ENCODE measurements around the gene NRXN3. TPM values are rescaled to one million over a fixed set of nuclear protein-coding genes. Genes with fewer than 3 reads are reported as not detected.

NRXN3 gene
- total and polyA plus RNA-seq, 2 of the 4 experiments (the other 2 are of a cell fraction): 4.8 to 25.1 TPM

DNA sequence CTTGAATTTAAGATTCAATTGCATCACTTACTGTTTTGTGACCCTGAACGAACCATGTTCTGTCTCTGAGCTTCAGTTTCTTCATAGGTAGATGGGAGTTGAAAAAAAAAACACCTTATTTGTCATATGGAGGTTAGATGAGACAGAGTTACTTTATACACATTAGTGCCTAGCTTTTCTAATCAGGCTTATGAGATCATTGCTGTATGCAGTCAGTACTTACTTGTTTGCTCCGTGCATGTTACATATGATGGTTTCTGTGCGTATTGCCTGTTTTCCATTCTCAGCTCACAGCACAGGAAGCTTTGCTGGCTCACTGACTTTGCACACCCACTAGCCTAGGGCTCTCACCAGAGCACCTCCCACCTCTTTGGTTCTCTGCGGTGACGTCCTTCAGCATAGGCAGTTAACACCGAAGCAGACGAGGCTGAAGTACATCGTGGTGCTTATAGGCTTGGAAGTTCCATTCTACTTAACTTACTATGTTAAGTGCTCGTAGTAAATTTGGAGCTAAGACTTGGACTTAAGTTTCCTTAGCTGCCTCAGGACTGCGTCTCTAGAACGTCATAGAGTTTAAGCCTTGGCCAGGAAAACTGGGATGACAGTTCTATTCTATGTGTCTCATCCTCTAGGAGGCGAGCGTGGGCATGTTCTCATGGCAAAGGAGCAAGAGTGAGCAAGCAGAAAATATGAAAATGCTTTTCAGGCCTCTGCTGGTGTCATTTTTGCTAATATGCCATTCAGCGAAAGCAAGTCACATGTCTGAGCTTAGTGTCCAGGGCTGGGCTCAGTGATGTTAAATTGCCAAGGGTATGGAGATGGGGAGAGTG, 57.3 kb downstream of the NRXN3 start:
- H3K56ac ChIP-seq (ENCODE audit: extremely low read depth, insufficient read depth, low read length): no peak overlapping the region
- in situ Hi-C loops (cut with MboI; ENCODE audit: low sequenced_read_pairs): no loop called here
- H2BK120ac ChIP-seq (ENCODE audit: low read depth, low read length): no peak overlapping the region
- no peaks in the 10 kb centered on the region for H3K4me1 ChIP-seq (ENCODE audit: control insufficient read depth, insufficient read depth, low read length)
- no peak overlapping the region for H2AK9ac ChIP-seq (replicated peaks; ENCODE audit: low read depth, low read length, poor library complexity)
- H2AFZ ChIP-seq (replicated peaks; ENCODE audit: low read length, poor library complexity): no peak overlapping the region
- intact Hi-C loops (cut with micrococcal nuclease): no loop called here
- peaks cover 16% of the 10 kb centered on the region for H3K9me3 ChIP-seq (ENCODE audit: control insufficient read depth, insufficient read depth, low read length)
- H3K79me1 ChIP-seq (ENCODE audit: low read depth in 1 of 2, low read length in 2 of 2): no peaks in the 10 kb centered on the region
- DNase-seq (no peak), ATAC-seq (ENCODE audit: low read depth) (no peak)
- H4K8ac ChIP-seq (ENCODE audit: low read depth in 2 of 2, low read length in 2 of 2): no peak overlapping the region
- TF ChIP-seq CTCF (conservative IDR thresholded peaks at IDR 0.05; ENCODE audit: low read depth, low read length) (no peak), MAFK (IDR thresholded peaks at IDR 0.05; ENCODE audit: low read depth, low read length) (no peak), FOS (IDR thresholded peaks at IDR 0.05; ENCODE audit: low read depth, low read length) (no peak), POLR2A (IDR thresholded peaks at IDR 0.05; ENCODE audit: low read depth, low read length) (no peak), RFX5 (IDR thresholded peaks at IDR 0.05; ENCODE audit: low read depth, low read length) (no peak)
- H3K9me1 ChIP-seq (ENCODE audit: insufficient read depth, low read length): no peaks in the 10 kb centered on the region
- no peak overlapping the region for H3K18ac ChIP-seq (ENCODE audit: low read depth, low read length)
- H4K5ac ChIP-seq (ENCODE audit: low read depth, low read length): no peak overlapping the region
- no TSS peak for BruUV-seq (replicated peaks)
- no peak overlapping the region for H2BK5ac ChIP-seq (ENCODE audit: low read depth, low read length, poor library complexity, severe bottlenecking)
- no peaks in the 10 kb centered on the region for H3K36me3 ChIP-seq (ENCODE audit: control insufficient read depth, insufficient read depth, low read length)
- dilution Hi-C loops (cut with HindIII; ENCODE audit: low sequenced_read_pairs, unreplicated experiment): no loop called here
- H3K4ac ChIP-seq (ENCODE audit: low read depth, low read length): no peak overlapping the region
- no peak overlapping the region for H2BK15ac ChIP-seq (ENCODE audit: low read depth, low read length)
- H3K4me3 ChIP-seq (ENCODE audit: insufficient read depth, low read depth, low read length): no peak overlapping the region
- H4K91ac ChIP-seq (ENCODE audit: insufficient read depth, low read depth, low read length): no peak overlapping the region
- H3K27ac ChIP-seq (ENCODE audit: insufficient read depth, low read length): no peak overlapping the region
- CTCF ChIA-PET: no interaction called here
- POLR2A ChIA-PET (ENCODE audit: unreplicated experiment): no interaction called here
- H4K20me1 ChIP-seq (ENCODE audit: insufficient read depth, low read length): no peaks in the 10 kb centered on the region
- no peak overlapping the region for H3K14ac ChIP-seq (replicated peaks; ENCODE audit: low read depth, low read length)
- no peak overlapping the region for H3K9ac ChIP-seq (ENCODE audit: low read depth, low read length)
- H3K27me3 ChIP-seq (ENCODE audit: control insufficient read depth, insufficient read depth, low read length): no peaks in the 10 kb centered on the region
- H3K4me2 ChIP-seq (ENCODE audit: low read depth, low read length): no peak overlapping the region
- no peak overlapping the region for H2BK20ac ChIP-seq (ENCODE audit: low read depth, low read length)
- WGBS, 2 experiments (ENCODE audit: extremely low coverage in 2 of 2, insufficient read length in 1 of 2): 100% methylated on average over 2 of the region's 14 CpGs; no CpG with 5 or more reads in 1 of the 2 experiments
- no peak overlapping the region for H3K23ac ChIP-seq (ENCODE audit: low read depth, low read length)
- H2AK5ac ChIP-seq (ENCODE audit: low read depth, low read length): no peak overlapping the region

All from IMR-90 (cell line).